Tibial nerve (tissue), 3 donors: ENCODE results near the gene TNK2.
A peak's percentile ranks its signal among the peaks of the same experiment; 100 is the strongest.

ENCODE experiments used
- CTCF ChIP-seq, 5 experiments: fragments of 200-600 bp in 3 of 5; fragments of 450-650 bp in 2 of 5; sonication (generic) in 3 of 5; IDR thresholded peaks; one replicate each; pipeline ENCODE4 v1.5.1; 2016 to 2019; ENCODE audit warnings: antibody characterized with exemption in 5 of 5, mild to moderate bottlenecking in 3 of 5, moderate library complexity in 2 of 5
- POLR2A ChIP-seq, 2 donors: fragments of 450-650 bp; IDR thresholded peaks; one replicate each; pipeline ENCODE4 v1.6.1; 2017; ENCODE audit warnings: antibody characterized with exemption in 2 of 2, mild to moderate bottlenecking in 2 of 2, moderate library complexity in 2 of 2

GRCh38 chr3:195849322-195850074 lies 58.9 kb downstream of the TNK2 start:
- TF ChIP-seq CTCF (IDR thresholded peaks at IDR 0.05): peak in 1 of 5 experiments; percentile 4
- no peak for TF ChIP-seq POLR2A (IDR thresholded peaks at IDR 0.05)
